ENCODE data around the gene PHTF2. TPM values are rescaled to one million over a fixed set of nuclear protein-coding genes. Genes with fewer than 3 reads are reported as not detected.

PHTF2 gene
- total RNA-seq, 2 experiments from 2014 or later = 26.9 to 62.4 TPM

- Histone ChIP-seq H3K79me2 (ENCODE audit: insufficient read depth, low read depth, low read length) (peaks cover 98% of the 10 kb centered on the region), H4K20me1 (ENCODE audit: insufficient read depth, low read length) (peaks cover 17% of the 10 kb centered on the region; the same call in 1 of the 2 replicates), H3K9me3 (ENCODE audit: low read length) (no peaks in the 10 kb centered on the region), H3K36me3 (ENCODE audit: insufficient read depth, low read length) (peaks cover 35% of the 10 kb centered on the region), H2AFZ (ENCODE audit: low read length) (no peak overlapping the region), H3K4me2 (ENCODE audit: low read length) (peak overlapping the region; percentile 61; the same call in 1 of the 2 replicates), H3K4me1 (ENCODE audit: insufficient read depth, low read length, poor library complexity, severe bottlenecking) (peaks cover 54% of the 10 kb centered on the region), H3K9me2 (ENCODE audit: insufficient read depth, low read length) (no peaks in the 10 kb centered on the region), H3K4me3 (ENCODE audit: low read depth, low read length, poor library complexity, severe bottlenecking) (no peak overlapping the region), H3K27ac (ENCODE audit: low read depth, low read length, poor library complexity, severe bottlenecking) (no peak overlapping the region)
- no TSS peak for BruUV-seq (replicated peaks)
- TF ChIP-seq, protein P1, sequence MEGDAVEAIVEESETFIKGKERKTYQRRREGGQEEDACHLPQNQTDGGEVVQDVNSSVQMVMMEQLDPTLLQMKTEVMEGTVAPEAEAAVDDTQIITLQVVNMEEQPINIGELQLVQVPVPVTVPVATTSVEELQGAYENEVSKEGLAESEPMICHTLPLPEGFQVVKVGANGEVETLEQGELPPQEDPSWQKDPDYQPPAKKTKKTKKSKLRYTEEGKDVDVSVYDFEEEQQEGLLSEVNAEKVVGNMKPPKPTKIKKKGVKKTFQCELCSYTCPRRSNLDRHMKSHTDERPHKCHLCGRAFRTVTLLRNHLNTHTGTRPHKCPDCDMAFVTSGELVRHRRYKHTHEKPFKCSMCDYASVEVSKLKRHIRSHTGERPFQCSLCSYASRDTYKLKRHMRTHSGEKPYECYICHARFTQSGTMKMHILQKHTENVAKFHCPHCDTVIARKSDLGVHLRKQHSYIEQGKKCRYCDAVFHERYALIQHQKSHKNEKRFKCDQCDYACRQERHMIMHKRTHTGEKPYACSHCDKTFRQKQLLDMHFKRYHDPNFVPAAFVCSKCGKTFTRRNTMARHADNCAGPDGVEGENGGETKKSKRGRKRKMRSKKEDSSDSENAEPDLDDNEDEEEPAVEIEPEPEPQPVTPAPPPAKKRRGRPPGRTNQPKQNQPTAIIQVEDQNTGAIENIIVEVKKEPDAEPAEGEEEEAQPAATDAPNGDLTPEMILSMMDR (conservative IDR thresholded peaks at IDR 0.05; ENCODE audit: low read length) = no peak
- TF ChIP-seq EZH2phosphoT487 (IDR thresholded peaks at IDR 0.05; ENCODE audit: borderline replicate concordance, low read depth, low read length) = no peak
- POLR2A ChIA-PET = interaction anchor here (1.3 to 2.5 kb wide), 3 partner anchors 9 to 36 kb away, joined by 3 to 10 read pairs (median 3); no protein-coding TSS in a partner anchor
- no peak for DNase-seq (ENCODE audit: low spot score)
- CTCF ChIA-PET (ENCODE audit: unreplicated experiment) = no interaction called here
- intact Hi-C loops (cut with micrococcal nuclease; ENCODE audit: unreplicated experiment) = no loop called here
Measured at GRCh38 chr7:77837966-77838365, 39.4 kb downstream of the PHTF2 start.

- Histone ChIP-seq H3K79me2 (ENCODE audit: insufficient read depth, low read depth, low read length) (peaks cover 98% of the 10 kb centered on the region), H3K4me1 (ENCODE audit: insufficient read depth, low read length, poor library complexity, severe bottlenecking) (peaks cover 44% of the 10 kb centered on the region), H3K9me2 (ENCODE audit: insufficient read depth, low read length) (no peaks in the 10 kb centered on the region), H3K27ac (ENCODE audit: low read depth, low read length, poor library complexity, severe bottlenecking) (peak overlapping the region; percentile 10), H2AFZ (ENCODE audit: low read length) (no peak overlapping the region), H3K9me3 (ENCODE audit: low read length) (no peaks in the 10 kb centered on the region), H4K20me1 (ENCODE audit: insufficient read depth, low read length) (peaks cover 14% of the 10 kb centered on the region), H3K36me3 (ENCODE audit: insufficient read depth, low read length) (peaks cover 41% of the 10 kb centered on the region), H3K4me2 (ENCODE audit: low read length) (peak overlapping the region; percentile 61), H3K4me3 (ENCODE audit: low read depth, low read length, poor library complexity, severe bottlenecking) (no peak overlapping the region)
- CTCF ChIA-PET (ENCODE audit: unreplicated experiment) = no interaction called here
- POLR2A ChIA-PET = interaction anchor here (0.6 to 2.5 kb wide), 3 partner anchors 8 to 66 kb away, joined by 3 to 10 read pairs (median 3); no protein-coding TSS in a partner anchor
- no peak for DNase-seq (ENCODE audit: low spot score)
- intact Hi-C loops (cut with micrococcal nuclease; ENCODE audit: unreplicated experiment) = no loop called here
- BruUV-seq (replicated peaks) = no TSS peak
- TF ChIP-seq, protein P1 (conservative IDR thresholded peaks at IDR 0.05; ENCODE audit: low read length) = no peak
- TF ChIP-seq EZH2phosphoT487 (IDR thresholded peaks at IDR 0.05; ENCODE audit: borderline replicate concordance, low read depth, low read length) = no peak
Measured at GRCh38 chr7:77838929-77839491, 40.4 kb downstream of the PHTF2 start.

DNA sequence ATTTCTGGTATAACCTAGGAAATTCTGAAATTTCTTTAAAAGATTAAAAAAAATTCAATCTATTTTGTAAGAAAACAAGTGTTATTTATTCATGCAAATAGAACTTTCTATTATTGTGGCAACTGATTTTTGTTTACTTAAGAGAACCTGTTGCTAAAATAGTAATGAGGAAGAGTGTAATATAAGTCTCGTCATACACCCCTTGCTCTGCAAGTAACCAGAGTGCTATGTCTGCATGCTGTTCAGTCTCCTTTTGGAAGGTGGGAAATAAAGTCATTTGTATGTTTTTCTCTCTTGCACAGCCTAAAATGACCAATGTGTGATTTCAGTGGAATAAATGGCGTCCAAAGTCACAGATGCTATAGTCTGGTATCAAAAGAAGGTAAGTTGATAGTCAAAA is 41.3 kb downstream of the PHTF2 start:
- Histone ChIP-seq H2AFZ (ENCODE audit: low read length) (no peak overlapping the region), H4K20me1 (ENCODE audit: insufficient read depth, low read length) (peaks cover 14% of the 10 kb centered on the region), H3K4me2 (ENCODE audit: low read length) (peak overlapping the region; percentile 61), H3K4me3 (ENCODE audit: low read depth, low read length, poor library complexity, severe bottlenecking) (no peak overlapping the region), H3K36me3 (ENCODE audit: insufficient read depth, low read length) (peaks cover 46% of the 10 kb centered on the region), H3K4me1 (ENCODE audit: insufficient read depth, low read length, poor library complexity, severe bottlenecking) (peaks cover 35% of the 10 kb centered on the region), H3K27ac (ENCODE audit: low read depth, low read length, poor library complexity, severe bottlenecking) (no peak overlapping the region), H3K79me2 (ENCODE audit: insufficient read depth, low read depth, low read length) (peaks cover 98% of the 10 kb centered on the region), H3K9me2 (ENCODE audit: insufficient read depth, low read length) (no peaks in the 10 kb centered on the region), H3K9me3 (ENCODE audit: low read length) (no peaks in the 10 kb centered on the region)
- no TSS peak for BruUV-seq (replicated peaks)
- DNase-seq (ENCODE audit: low spot score) = no peak
- POLR2A ChIA-PET = interaction anchor here (0.7 to 1.2 kb wide), 4 partner anchors 9 to 16 kb away, joined by 3 to 7 read pairs (median 4); no protein-coding TSS in a partner anchor
- TF ChIP-seq, protein P1 (conservative IDR thresholded peaks at IDR 0.05; ENCODE audit: low read length) = no peak
- TF ChIP-seq EZH2phosphoT487 (IDR thresholded peaks at IDR 0.05; ENCODE audit: borderline replicate concordance, low read depth, low read length) = no peak
- intact Hi-C loops (cut with micrococcal nuclease; ENCODE audit: unreplicated experiment) = no loop called here
- CTCF ChIA-PET (ENCODE audit: unreplicated experiment) = no interaction called here

All from OCI-LY7 (cell line).